Astrocyte (in vitro differentiated cells and primary cell): ENCODE results near the gene SEMA4D.

ENCODE experiments used
- CTCF ChIP-seq: IDR thresholded peaks from 2 replicates; pipeline ENCODE4 v1.5.1; 2011; ENCODE audit warnings: low read depth, mild to moderate bottlenecking, inconsistent platforms, low read length, moderate library complexity; ENCODE audit not compliant: insufficient read depth
- EZH2 ChIP-seq: IDR thresholded peaks from 2 replicates; pipeline ENCODE4 v1.6.1; 2012; ENCODE audit warnings: mild to moderate bottlenecking, low read length, inconsistent platforms; ENCODE audit not compliant: insufficient read depth

DNA sequence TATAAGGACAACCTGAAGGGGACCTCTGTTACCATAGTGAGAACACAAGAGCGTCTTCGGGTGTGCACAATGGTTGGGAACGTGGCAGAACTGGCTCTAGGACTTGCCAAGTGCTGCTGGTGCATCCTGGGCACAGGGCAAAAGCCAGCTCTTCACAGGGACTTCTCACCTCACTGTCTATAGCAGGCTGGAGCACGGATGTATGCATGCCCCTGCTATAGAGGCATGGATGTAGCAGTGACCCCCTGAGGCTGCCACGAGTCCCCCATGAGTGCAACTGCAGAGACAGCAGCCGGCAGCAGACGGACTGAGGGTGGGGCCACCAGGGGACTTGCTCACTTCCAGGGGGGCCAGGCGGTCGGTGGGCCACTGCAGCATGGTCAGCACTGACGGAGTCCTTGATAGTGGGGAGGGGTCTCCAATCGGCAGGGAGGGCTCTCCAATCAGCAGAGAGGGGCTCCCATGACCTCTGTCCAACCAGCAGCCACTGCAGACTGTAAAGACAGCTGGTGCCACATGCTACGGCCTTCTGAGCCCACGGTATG lies 64.9 kb downstream of the SEMA4D start:
- TF ChIP-seq CTCF (no peak), EZH2 (no peak)
